Endothelial cell of umbilical vein (primary cell): ENCODE data around the gene PARP8.

ENCODE experiments used
- CTCF ChIP-seq, 2 donors: IDR thresholded peaks; 1 replicate in 1 of 2; 2 replicates in 1 of 2; pipeline ENCODE4 v1.5.1; 2011; ENCODE audit warnings: low read length in 2 of 2, mild to moderate bottlenecking in 2 of 2, moderate library complexity in 2 of 2, control low read depth in 1 of 2, inconsistent platforms in 1 of 2, low read depth in 1 of 2; ENCODE audit not compliant: insufficient read depth in 1 of 2; ENCODE audit errors: extremely low read depth in 1 of 2
- EZH2 ChIP-seq: IDR thresholded peaks from 2 replicates; pipeline ENCODE4 v1.6.1; 2012; ENCODE audit warnings: borderline replicate concordance, low read depth, mild to moderate bottlenecking, moderate library complexity, low read length, inconsistent platforms; ENCODE audit not compliant: severe bottlenecking
- FOS ChIP-seq: IDR thresholded peaks from 2 replicates; pipeline ENCODE4 v1.6.1; 2011; ENCODE audit warnings: mild to moderate bottlenecking, low read length, moderate library complexity, borderline replicate concordance; ENCODE audit not compliant: insufficient read depth
- JUN ChIP-seq: IDR thresholded peaks from 2 replicates; pipeline ENCODE4 v1.6.1; 2011; ENCODE audit warnings: borderline replicate concordance, low read depth; ENCODE audit not compliant: insufficient read length, insufficient read depth
- POLR2A ChIP-seq: IDR thresholded peaks from 2 replicates; pipeline ENCODE4 v1.6.1; 2012; ENCODE audit warnings: low read depth, mild to moderate bottlenecking, control low read depth, low read length
- POLR2AphosphoS5 ChIP-seq: IDR thresholded peaks from 2 replicates; pipeline ENCODE4 v1.6.1; 2012; ENCODE audit warnings: low read depth, mild to moderate bottlenecking, control low read depth, low read length, moderate library complexity; ENCODE audit not compliant: insufficient read depth
- TF ChIP-seq, protein P1 (sequence below): IDR thresholded peaks from 2 replicates; pipeline ENCODE4 v1.6.1; 2011; ENCODE audit not compliant: insufficient read depth, insufficient read length

DNA sequence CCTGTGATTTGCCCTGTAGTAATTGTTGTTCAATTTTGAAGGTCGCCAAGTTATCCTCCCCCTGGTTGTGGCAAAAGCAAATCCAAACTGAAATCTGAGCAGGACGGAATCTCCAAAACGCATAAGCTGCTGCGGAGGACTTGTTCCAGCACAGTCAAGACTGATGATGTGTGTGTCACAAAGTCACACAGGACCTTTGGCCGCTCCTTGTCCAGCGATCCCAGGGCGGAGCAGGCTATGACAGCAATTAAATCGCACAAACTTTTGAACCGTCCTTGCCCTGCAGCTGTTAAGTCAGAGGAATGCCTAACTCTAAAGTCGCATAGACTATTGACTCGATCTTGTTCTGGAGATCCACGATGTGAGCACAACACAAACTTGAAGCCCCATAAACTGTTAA is 128.4 kb downstream of the PARP8 start:
- no peak for TF ChIP-seq CTCF (IDR thresholded peaks at IDR 0.05; ENCODE audit: extremely low read depth in 1 of 2, insufficient read depth in 1 of 2, low read depth in 1 of 2, low read length in 2 of 2)
- TF ChIP-seq POLR2A, result no peak
- no peak for TF ChIP-seq EZH2
- no peak for TF ChIP-seq FOS
- TF ChIP-seq JUN, result no peak
- TF ChIP-seq, protein P1, sequence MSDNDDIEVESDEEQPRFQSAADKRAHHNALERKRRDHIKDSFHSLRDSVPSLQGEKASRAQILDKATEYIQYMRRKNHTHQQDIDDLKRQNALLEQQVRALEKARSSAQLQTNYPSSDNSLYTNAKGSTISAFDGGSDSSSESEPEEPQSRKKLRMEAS, result no peak
- TF ChIP-seq POLR2AphosphoS5, result no peak
